GM12891 (cell line): ENCODE results near the gene ACOT13.

Experiments
- POLR2A ChIP-seq: IDR thresholded peaks from 2 replicates; pipeline ENCODE4 v1.6.1; 2011; ENCODE audit warnings: low read depth, low read length, control low read depth
- POLR2AphosphoS5 ChIP-seq: IDR thresholded peaks from 2 replicates; pipeline ENCODE4 v1.6.1; 2011; ENCODE audit warnings: low read depth, low read length, control low read depth

DNA sequence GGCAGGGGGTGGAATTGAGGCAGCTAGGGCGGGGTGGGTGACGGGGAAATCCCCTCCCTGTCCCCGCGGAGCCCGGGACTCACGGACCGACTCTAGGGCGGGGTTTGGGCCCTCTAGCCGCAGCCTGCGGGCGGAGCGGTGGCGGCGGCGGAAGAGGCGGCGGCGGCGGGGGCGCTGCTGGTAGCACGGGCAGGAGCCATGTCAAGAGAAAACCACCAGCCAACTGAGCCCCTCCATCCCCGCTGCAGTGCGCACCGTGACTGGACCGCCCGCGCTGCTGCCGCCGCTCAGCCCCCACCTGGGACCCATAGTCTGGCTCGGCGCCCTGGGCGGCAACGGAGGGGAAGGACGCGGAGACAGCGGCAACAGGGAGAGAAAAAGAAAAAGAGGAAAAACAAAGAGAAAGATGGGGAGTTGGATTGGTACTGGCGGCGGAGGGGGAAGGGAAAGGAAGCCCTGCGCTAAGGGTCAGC lies 53.3 kb downstream of the ACOT13 start:
- TF ChIP-seq POLR2AphosphoS5 (no peak), POLR2A (no peak)
